GM12878 (cell line): ENCODE results near the gene OVCA2. TPM values are rescaled to one million over a fixed set of nuclear protein-coding genes. Genes with fewer than 3 reads are reported as not detected.
"Not testable (repeated sequence)": the region's sequence is repeated elsewhere in the genome, so short reads cannot be mapped to it uniquely, and the experiment has no call there.

Experiments used
- ATAC-seq: fragments of 200-7000 bp; cut with Tn5 transposase; 3 replicates; pipeline ENCODE4 v1.9.1; 2020; ENCODE audit warnings: mild to moderate bottlenecking, moderate library complexity
- BruUV-seq: library from RNA; stranded (reverse); fragments of 400-500 nt; replicated peaks from 2 replicates; lab custom pipeline; 2021; lab: Mats Ljungman, UMichigan
- CTCF ChIA-PET: fragments of 300-600 bp; sonication (Branson Sonifier 250); formaldehyde crosslinking; extraction: SDS; loops from one replicate; lab custom pipeline; 2021; ENCODE audit warnings: inconsistent platforms; lab: Yijun Ruan, JAX
- POLR2A ChIA-PET: fragments of 350-600 bp; formaldehyde crosslinking; extraction: SDS; loops from one replicate; lab custom pipeline; 2021; ENCODE audit warnings: inconsistent platforms; lab: Charles Lee
- RAD21 ChIA-PET: fragments of 300-600 bp; sonication (Branson Sonifier 250); formaldehyde crosslinking; loops from one replicate; lab custom pipeline; 2023; ENCODE audit warnings: antibody characterized with exemption; ENCODE audit not compliant: unreplicated experiment; lab: Charles Lee
- SMC1A ChIA-PET: fragments of 300-600 bp; sonication (Branson Sonifier 250); formaldehyde crosslinking; loops from one replicate; lab custom pipeline; 2023; ENCODE audit not compliant: unreplicated experiment, uncharacterized antibody; lab: Charles Lee
- DNase-seq: peaks from one replicate; pipeline ENCODE4 v3.0.0-alpha.2; 2011; ENCODE audit warnings: low read depth, low spot score
- FAIRE-seq: peaks from 3 replicates; lab custom pipeline; 2011; peaks lifted over from hg19 to GRCh38; lab: Jason Lieb, UNC
- H2AFZ ChIP-seq: 2 replicates; pipeline ENCODE4 v1.6.0; 2011; ENCODE audit warnings: low read depth, low read length, control low read depth; ENCODE audit not compliant: control insufficient read depth
- H3K27ac ChIP-seq: 2 replicates; pipeline ENCODE4 v1.5.1; 2011; ENCODE audit warnings: control low read depth; ENCODE audit not compliant: control insufficient read depth, insufficient read depth
- H3K27me3 ChIP-seq, 2 experiments: replicated peaks in 1 of 2; 2 replicates each; pipeline versions ENCODE4 v1.6.0 to v1.6.1; 2011; ENCODE audit warnings: low read length in 1 of 2; ENCODE audit not compliant: control insufficient read depth in 2 of 2, insufficient read depth in 2 of 2
- H3K36me3 ChIP-seq, 2 experiments: 2 replicates each; pipeline ENCODE4 v1.5.1; 2011; ENCODE audit warnings: low read length in 1 of 2; ENCODE audit not compliant: control insufficient read depth in 2 of 2, insufficient read depth in 2 of 2
- H3K4me1 ChIP-seq: 2 replicates; pipeline ENCODE4 v1.6.1; 2011; ENCODE audit warnings: mild to moderate bottlenecking, low read length, moderate library complexity, mixed read lengths; ENCODE audit not compliant: control insufficient read depth, insufficient read depth
- H3K4me2 ChIP-seq: 2 replicates; pipeline ENCODE4 v1.6.0; 2011; ENCODE audit warnings: control low read depth; ENCODE audit not compliant: control insufficient read depth, insufficient read depth
- H3K4me3 ChIP-seq: fragments of 200-600 bp; sonication (generic); 2 replicates; pipeline ENCODE4 v1.5.1; 2016
- H3K79me2 ChIP-seq: 2 replicates; pipeline ENCODE4 v1.6.0; 2011; ENCODE audit warnings: low read length; ENCODE audit not compliant: control insufficient read depth, insufficient read depth
- H3K9ac ChIP-seq: 2 replicates; pipeline ENCODE4 v1.8.0; 2011; ENCODE audit warnings: low read length, control low read depth, mixed read lengths; ENCODE audit not compliant: control insufficient read depth, insufficient read depth
- H3K9me3 ChIP-seq: replicated peaks from 3 replicates; pipeline ENCODE4 v1.5.1; 2011; ENCODE audit warnings: mild to moderate bottlenecking, low read length; ENCODE audit not compliant: control insufficient read depth, insufficient read depth
- H4K20me1 ChIP-seq: 2 replicates; pipeline ENCODE4 v1.6.0; 2011; ENCODE audit not compliant: control insufficient read depth, insufficient read depth
- IKZF2 ChIP-seq, 2 experiments: fragments of 450-650 bp; IDR thresholded peaks; 2 replicates each; pipeline ENCODE4 v1.6.1; 2017; ENCODE audit warnings: mild to moderate bottlenecking in 2 of 2, moderate library complexity in 2 of 2
- MXI1 ChIP-seq: fragments of 150-350 bp; IDR thresholded peaks from 2 replicates; pipeline ENCODE4 v1.6.1; 2011; ENCODE audit warnings: low read depth, mild to moderate bottlenecking, inconsistent platforms, low read length, improper control_type of control experiment
- ZNF217 ChIP-seq: fragments of 450-650 bp; IDR thresholded peaks from 2 replicates; pipeline ENCODE4 v1.6.1; 2017; ENCODE audit warnings: antibody characterized with exemption, mild to moderate bottlenecking
- WGBS: methylation state at CpG from one replicate; pipeline ENCODE4 v1.1.6; 2016; ENCODE audit warnings: low lambda C conversion rate; ENCODE audit not compliant: insufficient replicate concordance, insufficient coverage; ENCODE audit errors: missing lambda C conversion rate; 5-methylcytosine and 5-hydroxymethylcytosine counted together
- in situ Hi-C: fragments of 300-500 bp; cut with MboI; formaldehyde crosslinking; loops from 9 replicates; pipeline ENCODE4 v1.14.3; 2018; ENCODE audit warnings: mixed read lengths
- intact Hi-C: fragments of 100-400 bp; cut with micrococcal nuclease; formaldehyde crosslinking; loops from one replicate; pipeline ENCODE4 v1.14.2; 2022; ENCODE audit not compliant: unreplicated experiment
- polyA plus RNA-seq, 11 experiments: library from polyadenylated mRNA; depleted of rRNA in 4 of 11; unstranded in 6 of 11; stranded (reverse) in 5 of 11; fragments of >200 nt; fragmentation: Nextera tagmentation in 4 of 11; fragmentation: Illumina TruSeq in 1 of 11; extraction: Ambion mirVana in 4 of 11; extraction: Trizol in 1 of 11; gene quantifications; 1 replicate in 1 of 11; 2 replicates in 10 of 11; pipeline versions ENCODE4 v1.2.1 to v1.2.3, GENCODE V29; 2011 to 2016; ENCODE audit warnings: inconsistent platforms in 2 of 11, missing spikeins in 2 of 11, low read depth in 1 of 11
- total RNA-seq, 4 experiments: library from RNA; depleted of rRNA in 3 of 4; stranded (reverse); fragments of >200 nt in 3 of 4; fragmentation: Illumina TruSeq in 1 of 4; extraction: Trizol in 1 of 4; gene quantifications; 2 replicates each; pipeline versions ENCODE4 v1.2.1 to v1.2.3, GENCODE V29; 2013 to 2021
- TF ChIP-seq, protein P1 (sequence below): fragments of 450-650 bp; IDR thresholded peaks from 2 replicates; pipeline ENCODE4 v1.6.1; 2016; ENCODE audit warnings: mild to moderate bottlenecking
- TF ChIP-seq, protein P2 (sequence below): fragments of 450-650 bp; IDR thresholded peaks from 2 replicates; pipeline ENCODE4 v1.6.1; 2018; ENCODE audit warnings: borderline replicate concordance, mild to moderate bottlenecking; ENCODE audit not compliant: partially characterized antibody
- TF ChIP-seq, protein P3 (sequence below): IDR thresholded peaks from 2 replicates; pipeline ENCODE4 v1.6.1; 2012; ENCODE audit warnings: low read depth, low read length, improper control_type of control experiment

The OVCA2 gene
- total and polyA plus RNA-seq, 10 of the 15 experiments (the other 5 are each of a cell fraction or from before 2014, with no cell fraction given) = 6.1 to 75.3 (median 40.7) TPM

DNA sequence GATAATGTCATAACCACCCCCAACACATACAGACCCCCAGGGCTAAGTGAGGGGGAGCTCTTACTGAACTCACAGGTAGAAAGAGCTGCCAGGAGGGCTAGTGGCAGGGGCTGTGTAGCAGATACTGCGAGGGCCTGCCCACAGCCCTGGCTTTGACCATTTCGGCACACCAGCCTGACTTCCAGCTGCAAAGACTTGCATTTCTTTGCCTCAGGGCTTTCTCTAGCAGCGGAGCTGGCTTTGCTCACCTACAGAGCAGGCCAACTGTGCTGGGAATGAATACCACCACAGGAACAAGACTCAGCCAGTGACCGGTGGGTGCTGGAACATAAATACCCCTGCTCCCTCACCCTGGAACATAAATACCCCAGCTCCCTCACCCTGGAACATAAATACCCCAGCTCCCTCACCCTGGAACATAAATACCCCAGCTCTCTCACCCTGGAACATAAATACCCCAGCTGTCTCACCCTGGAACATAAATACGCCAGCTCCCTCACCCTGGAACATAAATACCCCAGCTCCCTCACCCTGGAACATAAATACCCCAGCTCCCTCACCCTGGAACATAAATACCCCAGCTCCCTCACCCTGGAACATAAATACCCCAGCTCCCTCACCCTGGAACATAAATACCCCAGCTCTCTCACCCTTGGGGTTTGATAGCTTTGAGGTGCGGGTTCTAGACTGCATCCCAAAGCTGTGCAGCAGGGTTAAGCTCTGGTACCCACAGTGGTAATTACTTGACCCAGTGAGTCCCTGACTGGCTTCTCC, 28.4 kb upstream of the OVCA2 start:
- intact Hi-C loops, H3K27ac ChIP-seq, H3K27me3 ChIP-seq, H3K9ac ChIP-seq, H3K36me3 ChIP-seq, H3K4me3 ChIP-seq, H4K20me1 ChIP-seq, H3K4me2 ChIP-seq, H3K79me2 ChIP-seq, H3K9me3 ChIP-seq, H2AFZ ChIP-seq, BruUV-seq, FAIRE-seq, CTCF ChIA-PET, RAD21 ChIA-PET, ATAC-seq, DNase-seq: not testable (repeated sequence)
- in situ Hi-C loops = loop anchor here (25.0 kb wide), 1 partner anchor 101 kb away; no protein-coding TSS in a partner anchor
- ChIA-PET POLR2A (interaction anchor here (0.6 to 0.7 kb wide), 3 partner anchors 50 to 860 kb away, joined by 3 read pairs; no protein-coding TSS in a partner anchor), SMC1A (interaction anchor here (1.2 kb wide), 1 partner anchor 105 kb away, joined by 3 read pairs; no protein-coding TSS in a partner anchor)
- peaks cover 10% of the 10 kb centered on the region for H3K4me1 ChIP-seq
- 84% methylated on average over 6 of the region's 6 CpGs for WGBS

DNA sequence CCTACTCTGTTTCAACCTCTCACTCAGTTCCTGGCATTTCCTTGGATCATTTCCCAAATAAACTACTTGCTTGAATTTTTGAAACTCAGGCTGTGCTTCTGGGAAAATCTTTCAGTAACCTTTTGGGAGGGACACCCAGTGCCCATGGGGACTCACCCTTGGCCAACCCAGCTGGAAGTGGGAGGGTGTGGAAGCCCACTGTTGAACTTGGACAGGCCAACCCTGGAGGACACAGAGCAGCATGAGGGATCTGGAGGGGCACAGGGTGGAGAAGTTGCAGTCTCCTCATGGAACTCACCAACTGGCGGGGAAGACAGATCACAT, 27.9 kb upstream of the OVCA2 start:
- 100% methylated on average over 1 of the region's 1 CpG for WGBS
- no peaks in the 10 kb centered on the region for H3K36me3 ChIP-seq
- no peaks in the 10 kb centered on the region; the same call in 2 of the 3 replicates for H3K9me3 ChIP-seq
- ATAC-seq (no peak), FAIRE-seq (no peak), DNase-seq (no peak)
- BruUV-seq = no TSS peak
- H3K4me3 ChIP-seq = no peak overlapping the region
- no peak overlapping the region for H3K27ac ChIP-seq
- H3K4me2 ChIP-seq = no peak overlapping the region
- ChIA-PET CTCF (no interaction called here), POLR2A (no interaction called here), SMC1A (interaction anchor here (1.2 kb wide), 1 partner anchor 105 kb away, joined by 3 read pairs; no protein-coding TSS in a partner anchor), RAD21 (no interaction called here)
- peaks cover 10% of the 10 kb centered on the region for H3K4me1 ChIP-seq
- no peaks in the 10 kb centered on the region for H4K20me1 ChIP-seq
- intact Hi-C loops (no loop called here), in situ Hi-C loops (loop anchor here (25.0 kb wide), 1 partner anchor 102 kb away; no protein-coding TSS in a partner anchor)
- no peaks in the 10 kb centered on the region for H3K79me2 ChIP-seq
- no peak overlapping the region for H2AFZ ChIP-seq
- H3K27me3 ChIP-seq = peaks cover 0 to 1% of the 10 kb centered on the region in 2 experiments; a peak in 2 of 4 replicates
- no peak overlapping the region for H3K9ac ChIP-seq
- TF ChIP-seq ZNF217 (no peak), IKZF2 (IDR thresholded peaks at IDR 0.05) (no peak), MXI1 (no peak)
- TF ChIP-seq, protein P1, sequence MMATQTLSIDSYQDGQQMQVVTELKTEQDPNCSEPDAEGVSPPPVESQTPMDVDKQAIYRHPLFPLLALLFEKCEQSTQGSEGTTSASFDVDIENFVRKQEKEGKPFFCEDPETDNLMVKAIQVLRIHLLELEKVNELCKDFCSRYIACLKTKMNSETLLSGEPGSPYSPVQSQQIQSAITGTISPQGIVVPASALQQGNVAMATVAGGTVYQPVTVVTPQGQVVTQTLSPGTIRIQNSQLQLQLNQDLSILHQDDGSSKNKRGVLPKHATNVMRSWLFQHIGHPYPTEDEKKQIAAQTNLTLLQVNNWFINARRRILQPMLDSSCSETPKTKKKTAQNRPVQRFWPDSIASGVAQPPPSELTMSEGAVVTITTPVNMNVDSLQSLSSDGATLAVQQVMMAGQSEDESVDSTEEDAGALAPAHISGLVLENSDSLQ = no peak
- TF ChIP-seq, protein P2, sequence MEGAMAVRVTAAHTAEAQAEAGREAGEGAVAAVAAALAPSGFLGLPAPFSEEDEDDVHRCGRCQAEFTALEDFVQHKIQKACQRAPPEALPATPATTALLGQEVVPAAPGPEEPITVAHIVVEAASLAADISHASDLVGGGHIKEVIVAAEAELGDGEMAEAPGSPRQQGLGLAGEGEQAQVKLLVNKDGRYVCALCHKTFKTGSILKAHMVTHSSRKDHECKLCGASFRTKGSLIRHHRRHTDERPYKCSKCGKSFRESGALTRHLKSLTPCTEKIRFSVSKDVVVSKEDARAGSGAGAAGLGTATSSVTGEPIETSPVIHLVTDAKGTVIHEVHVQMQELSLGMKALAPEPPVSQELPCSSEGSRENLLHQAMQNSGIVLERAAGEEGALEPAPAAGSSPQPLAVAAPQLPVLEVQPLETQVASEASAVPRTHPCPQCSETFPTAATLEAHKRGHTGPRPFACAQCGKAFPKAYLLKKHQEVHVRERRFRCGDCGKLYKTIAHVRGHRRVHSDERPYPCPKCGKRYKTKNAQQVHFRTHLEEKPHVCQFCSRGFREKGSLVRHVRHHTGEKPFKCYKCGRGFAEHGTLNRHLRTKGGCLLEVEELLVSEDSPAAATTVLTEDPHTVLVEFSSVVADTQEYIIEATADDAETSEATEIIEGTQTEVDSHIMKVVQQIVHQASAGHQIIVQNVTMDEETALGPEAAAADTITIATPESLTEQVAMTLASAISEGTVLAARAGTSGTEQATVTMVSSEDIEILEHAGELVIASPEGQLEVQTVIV = no peak
- TF ChIP-seq, protein P3, sequence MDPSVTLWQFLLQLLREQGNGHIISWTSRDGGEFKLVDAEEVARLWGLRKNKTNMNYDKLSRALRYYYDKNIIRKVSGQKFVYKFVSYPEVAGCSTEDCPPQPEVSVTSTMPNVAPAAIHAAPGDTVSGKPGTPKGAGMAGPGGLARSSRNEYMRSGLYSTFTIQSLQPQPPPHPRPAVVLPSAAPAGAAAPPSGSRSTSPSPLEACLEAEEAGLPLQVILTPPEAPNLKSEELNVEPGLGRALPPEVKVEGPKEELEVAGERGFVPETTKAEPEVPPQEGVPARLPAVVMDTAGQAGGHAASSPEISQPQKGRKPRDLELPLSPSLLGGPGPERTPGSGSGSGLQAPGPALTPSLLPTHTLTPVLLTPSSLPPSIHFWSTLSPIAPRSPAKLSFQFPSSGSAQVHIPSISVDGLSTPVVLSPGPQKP = no peak
